HEK293 (cell line): Measurements from ENCODE around the gene DOCK8.
A peak's percentile ranks its signal among the peaks of the same experiment; 100 is the strongest.

Experiments
- ATF2 ChIP-seq: fragments of 450-650 bp; formaldehyde crosslinking; IDR thresholded peaks from 2 replicates; pipeline ENCODE4 v1.5.1; 2016; ENCODE audit warnings: missing biosample characterization, missing genetic modification characterization, low read depth
- EGR2 ChIP-seq: fragments of 450-650 bp; formaldehyde crosslinking; IDR thresholded peaks from 2 replicates; pipeline ENCODE4 v1.5.1; 2016; ENCODE audit warnings: low read depth, missing biosample characterization, missing genetic modification characterization
- FEZF1 ChIP-seq: fragments of 450-650 bp; formaldehyde crosslinking; IDR thresholded peaks from 2 replicates; pipeline ENCODE4 v1.5.1; 2016; ENCODE audit warnings: missing biosample characterization, missing genetic modification characterization
- GFI1B ChIP-seq: fragments of 450-650 bp; formaldehyde crosslinking; IDR thresholded peaks from 2 replicates; pipeline ENCODE4 v1.5.1; 2016; ENCODE audit warnings: missing biosample characterization, missing genetic modification characterization
- GLI2 ChIP-seq: fragments of 450-650 bp; formaldehyde crosslinking; IDR thresholded peaks from 2 replicates; pipeline ENCODE4; 2017; ENCODE audit warnings: missing biosample characterization, missing genetic modification characterization, low read depth, borderline replicate concordance
- HOXA7 ChIP-seq: sonication (generic); formaldehyde crosslinking; IDR thresholded peaks from 2 replicates; pipeline ENCODE4 v1.8.1; 2022; ENCODE audit warnings: missing genetic modification reagents, borderline replicate concordance
- HOXD13 ChIP-seq: sonication (generic); formaldehyde crosslinking; IDR thresholded peaks from 2 replicates; pipeline ENCODE4 v1.8.0; 2022; ENCODE audit warnings: missing genetic modification reagents, borderline replicate concordance
- IKZF3 ChIP-seq: fragments of 450-650 bp; IDR thresholded peaks from 2 replicates; pipeline ENCODE4 v1.5.0; 2018; ENCODE audit warnings: missing biosample characterization, mild to moderate bottlenecking, missing genetic modification characterization, moderate library complexity
- SETDB1 ChIP-seq: IDR thresholded peaks from one replicate; pipeline ENCODE4 v1.6.1; 2017; ENCODE audit warnings: mild to moderate bottlenecking, low read length, moderate library complexity, mixed read lengths; ENCODE audit not compliant: insufficient read length
- ZBTB20 ChIP-seq: fragments of 450-650 bp; formaldehyde crosslinking; IDR thresholded peaks from 2 replicates; pipeline ENCODE4 v1.5.1; 2016; ENCODE audit warnings: missing biosample characterization, missing genetic modification characterization
- ZBTB8A ChIP-seq: fragments of 450-650 bp; formaldehyde crosslinking; IDR thresholded peaks from 2 replicates; pipeline ENCODE4 v1.5.1; 2016; ENCODE audit warnings: missing biosample characterization, missing genetic modification characterization
- ZNF157 ChIP-seq: fragments of 450-650 bp; formaldehyde crosslinking; IDR thresholded peaks from 2 replicates; pipeline ENCODE4 v1.5.1; 2016; ENCODE audit warnings: missing biosample characterization, missing genetic modification characterization
- ZNF335 ChIP-seq: fragments of 450-650 bp; formaldehyde crosslinking; conservative IDR thresholded peaks from 2 replicates; pipeline ENCODE4 v1.5.1; 2016; ENCODE audit warnings: missing biosample characterization, missing genetic modification characterization
- ZNF350 ChIP-seq: fragments of 450-650 bp; formaldehyde crosslinking; IDR thresholded peaks from 2 replicates; pipeline ENCODE4 v1.5.0; 2017; ENCODE audit warnings: missing biosample characterization, mild to moderate bottlenecking, missing genetic modification characterization
- ZNF366 ChIP-seq: fragments of 450-650 bp; formaldehyde crosslinking; conservative IDR thresholded peaks from 2 replicates; pipeline ENCODE4 v1.5.1; 2016; ENCODE audit warnings: missing biosample characterization, missing genetic modification characterization
- ZNF423 ChIP-seq: fragments of 450-650 bp; formaldehyde crosslinking; IDR thresholded peaks from 2 replicates; pipeline ENCODE4 v1.5.1; 2016; ENCODE audit warnings: missing biosample characterization, missing genetic modification characterization
- ZNF48 ChIP-seq: fragments of 450-650 bp; formaldehyde crosslinking; IDR thresholded peaks from 2 replicates; pipeline ENCODE4 v1.5.1; 2016; ENCODE audit warnings: missing biosample characterization, missing genetic modification characterization
- ZNF510 ChIP-seq: fragments of 450-650 bp; formaldehyde crosslinking; IDR thresholded peaks from 2 replicates; pipeline ENCODE4 v1.5.1; 2018; ENCODE audit warnings: mild to moderate bottlenecking, missing genetic modification characterization, missing biosample characterization; ENCODE audit not compliant: insufficient replicate concordance
- ZNF521 ChIP-seq: fragments of 450-650 bp; formaldehyde crosslinking; IDR thresholded peaks from 2 replicates; pipeline ENCODE4 v1.5.1; 2017; ENCODE audit warnings: missing biosample characterization, mild to moderate bottlenecking, missing genetic modification characterization
- ZNF600 ChIP-seq: fragments of 450-650 bp; formaldehyde crosslinking; IDR thresholded peaks from 2 replicates; pipeline ENCODE4 v1.5.1; 2016; ENCODE audit warnings: missing biosample characterization, missing genetic modification characterization
- ZNF624 ChIP-seq: fragments of 450-650 bp; formaldehyde crosslinking; IDR thresholded peaks from 2 replicates; pipeline ENCODE4 v1.5.1; 2017; ENCODE audit warnings: missing biosample characterization, missing genetic modification characterization
- ZNF660 ChIP-seq: fragments of 450-650 bp; IDR thresholded peaks from 2 replicates; pipeline ENCODE4 v1.5.1; 2018; ENCODE audit warnings: missing biosample characterization, mild to moderate bottlenecking, missing genetic modification characterization
- ZNF670 ChIP-seq: fragments of 450-650 bp; formaldehyde crosslinking; IDR thresholded peaks from 2 replicates; pipeline ENCODE4 v1.5.1; 2016; ENCODE audit warnings: missing biosample characterization, missing genetic modification characterization, low read depth
- ZNF76 ChIP-seq: fragments of 450-650 bp; formaldehyde crosslinking; IDR thresholded peaks from 2 replicates; pipeline ENCODE4; 2016; ENCODE audit warnings: low read depth, missing biosample characterization, missing genetic modification characterization, borderline replicate concordance
- ZNF776 ChIP-seq: fragments of 450-650 bp; formaldehyde crosslinking; IDR thresholded peaks from 2 replicates; pipeline ENCODE4 v1.5.0; 2017; ENCODE audit warnings: missing biosample characterization, missing genetic modification characterization, borderline replicate concordance
- ZNF830 ChIP-seq: fragments of 450-650 bp; IDR thresholded peaks from 2 replicates; pipeline ENCODE4 v1.5.0; 2018; ENCODE audit warnings: missing biosample characterization, missing genetic modification characterization, low read depth, mild to moderate bottlenecking, moderate library complexity
- ZXDB ChIP-seq: fragments of 450-650 bp; formaldehyde crosslinking; IDR thresholded peaks from 2 replicates; pipeline ENCODE4 v1.5.1; 2016; ENCODE audit warnings: missing biosample characterization, missing genetic modification characterization
- TF ChIP-seq, protein P1 (sequence below): fragments of 450-650 bp; formaldehyde crosslinking; IDR thresholded peaks from 2 replicates; pipeline ENCODE4 v1.5.1; 2017; ENCODE audit warnings: missing biosample characterization, missing genetic modification characterization
- TF ChIP-seq, protein P2 (sequence below): fragments of 450-650 bp; formaldehyde crosslinking; IDR thresholded peaks from 2 replicates; pipeline ENCODE4 v1.5.1; 2016; ENCODE audit warnings: missing biosample characterization, missing genetic modification characterization
- TF ChIP-seq, protein P3 (sequence below): fragments of 450-650 bp; formaldehyde crosslinking; IDR thresholded peaks from 2 replicates; pipeline ENCODE4 v1.5.1; 2016; ENCODE audit warnings: missing biosample characterization, missing genetic modification characterization
- TF ChIP-seq, protein P4 (sequence below): fragments of 450-650 bp; formaldehyde crosslinking; IDR thresholded peaks from 2 replicates; pipeline ENCODE4 v1.5.0; 2017; ENCODE audit warnings: missing biosample characterization, missing genetic modification characterization, borderline replicate concordance

The DOCK8 gene

DNA sequence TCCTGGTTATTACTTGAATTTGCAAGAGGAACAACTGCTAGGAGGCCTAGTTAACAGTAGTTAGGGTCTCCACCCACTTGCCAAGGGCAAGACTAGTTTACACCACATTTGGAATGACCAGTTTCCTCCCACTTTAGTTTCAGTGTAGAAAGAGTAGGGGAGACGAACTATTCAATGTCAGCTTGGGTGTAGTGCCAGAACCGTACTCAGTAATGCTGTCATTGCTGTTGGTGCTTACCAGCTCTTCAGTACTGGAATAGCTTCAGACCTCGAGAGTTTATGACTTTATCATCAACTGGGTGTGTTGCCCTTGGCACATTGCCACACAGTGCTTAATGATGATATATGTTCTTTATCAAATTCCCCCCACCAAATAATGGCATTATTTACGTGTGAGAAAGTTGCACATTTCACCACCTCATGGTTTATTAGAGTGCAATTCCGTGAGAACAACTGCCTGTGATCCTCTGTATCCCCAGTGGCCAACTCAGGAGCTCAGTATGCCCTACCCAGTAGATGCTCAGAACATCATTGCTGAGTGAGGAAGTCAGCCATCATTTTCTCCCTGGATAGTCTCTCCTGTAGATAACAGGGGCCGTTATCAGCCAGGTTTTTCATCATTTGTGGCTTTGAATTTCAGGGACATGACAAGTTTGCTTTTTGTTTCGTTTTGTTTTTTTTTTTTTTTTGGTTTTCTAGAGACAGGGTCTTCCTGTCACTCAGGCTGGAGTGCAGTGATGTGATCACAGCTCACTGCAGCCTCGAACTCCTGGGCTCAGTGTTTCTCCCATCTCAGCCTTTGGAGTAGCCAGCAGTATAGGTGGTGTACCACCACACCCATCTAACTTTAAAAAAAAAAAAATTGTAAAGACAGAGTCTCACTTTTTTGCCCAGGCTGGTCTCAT is 67.3 kb downstream of the DOCK8 start (continued):
- TF ChIP-seq ZNF350 (tag by site-specific recombination), result 0 out of 2 replicates have a peak, but pooled peaks have one; percentile 36
- peak; percentile 87 for TF ChIP-seq ZNF660 (tag by site-specific recombination)
- TF ChIP-seq GFI1B, result no peak
- no peak for TF ChIP-seq HOXA7 (CRISPR knock-in tag)
- no peak for TF ChIP-seq ZNF48 (tag by site-specific recombination)
- TF ChIP-seq ZNF76 (tag by site-specific recombination), result no peak
- TF ChIP-seq, protein P1, sequence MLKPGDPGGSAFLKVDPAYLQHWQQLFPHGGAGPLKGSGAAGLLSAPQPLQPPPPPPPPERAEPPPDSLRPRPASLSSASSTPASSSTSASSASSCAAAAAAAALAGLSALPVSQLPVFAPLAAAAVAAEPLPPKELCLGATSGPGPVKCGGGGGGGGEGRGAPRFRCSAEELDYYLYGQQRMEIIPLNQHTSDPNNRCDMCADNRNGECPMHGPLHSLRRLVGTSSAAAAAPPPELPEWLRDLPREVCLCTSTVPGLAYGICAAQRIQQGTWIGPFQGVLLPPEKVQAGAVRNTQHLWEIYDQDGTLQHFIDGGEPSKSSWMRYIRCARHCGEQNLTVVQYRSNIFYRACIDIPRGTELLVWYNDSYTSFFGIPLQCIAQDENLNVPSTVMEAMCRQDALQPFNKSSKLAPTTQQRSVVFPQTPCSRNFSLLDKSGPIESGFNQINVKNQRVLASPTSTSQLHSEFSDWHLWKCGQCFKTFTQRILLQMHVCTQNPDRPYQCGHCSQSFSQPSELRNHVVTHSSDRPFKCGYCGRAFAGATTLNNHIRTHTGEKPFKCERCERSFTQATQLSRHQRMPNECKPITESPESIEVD (tag by site-specific recombination), result peak; percentile 70
- TF ChIP-seq IKZF3 (tag by site-specific recombination), result 0 out of 2 replicates have a peak, but pooled peaks have one; percentile 41
- TF ChIP-seq FEZF1 (tag by site-specific recombination), result peak; percentile 97
- TF ChIP-seq ATF2 (tag by site-specific recombination), result no peak
- TF ChIP-seq, protein P2, sequence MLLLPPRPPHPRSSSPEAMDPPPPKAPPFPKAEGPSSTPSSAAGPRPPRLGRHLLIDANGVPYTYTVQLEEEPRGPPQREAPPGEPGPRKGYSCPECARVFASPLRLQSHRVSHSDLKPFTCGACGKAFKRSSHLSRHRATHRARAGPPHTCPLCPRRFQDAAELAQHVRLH, result 0 out of 2 replicates have a peak, but pooled peaks have one; percentile 19
- peak; percentile 43; the same call in 1 of the 2 replicates for TF ChIP-seq ZNF776 (tag by site-specific recombination)
- 0 out of 2 replicates have a peak, but pooled peaks have one; percentile 13 for TF ChIP-seq ZBTB20
- TF ChIP-seq ZNF423 (tag by site-specific recombination), result peak; percentile 41; the same call in 1 of the 2 replicates
- TF ChIP-seq ZNF624 (tag by site-specific recombination), result no peak
- TF ChIP-seq ZNF510, result no peak
- TF ChIP-seq ZBTB8A, result peak; percentile 32; the same call in 1 of the 2 replicates
- TF ChIP-seq GLI2 (tag by site-specific recombination), result no peak
- TF ChIP-seq ZNF521 (tag by site-specific recombination), result no peak
- no peak for TF ChIP-seq ZNF830 (tag by site-specific recombination)
- no peak for TF ChIP-seq HOXD13 (CRISPR knock-in tag)
- TF ChIP-seq, protein P3, sequence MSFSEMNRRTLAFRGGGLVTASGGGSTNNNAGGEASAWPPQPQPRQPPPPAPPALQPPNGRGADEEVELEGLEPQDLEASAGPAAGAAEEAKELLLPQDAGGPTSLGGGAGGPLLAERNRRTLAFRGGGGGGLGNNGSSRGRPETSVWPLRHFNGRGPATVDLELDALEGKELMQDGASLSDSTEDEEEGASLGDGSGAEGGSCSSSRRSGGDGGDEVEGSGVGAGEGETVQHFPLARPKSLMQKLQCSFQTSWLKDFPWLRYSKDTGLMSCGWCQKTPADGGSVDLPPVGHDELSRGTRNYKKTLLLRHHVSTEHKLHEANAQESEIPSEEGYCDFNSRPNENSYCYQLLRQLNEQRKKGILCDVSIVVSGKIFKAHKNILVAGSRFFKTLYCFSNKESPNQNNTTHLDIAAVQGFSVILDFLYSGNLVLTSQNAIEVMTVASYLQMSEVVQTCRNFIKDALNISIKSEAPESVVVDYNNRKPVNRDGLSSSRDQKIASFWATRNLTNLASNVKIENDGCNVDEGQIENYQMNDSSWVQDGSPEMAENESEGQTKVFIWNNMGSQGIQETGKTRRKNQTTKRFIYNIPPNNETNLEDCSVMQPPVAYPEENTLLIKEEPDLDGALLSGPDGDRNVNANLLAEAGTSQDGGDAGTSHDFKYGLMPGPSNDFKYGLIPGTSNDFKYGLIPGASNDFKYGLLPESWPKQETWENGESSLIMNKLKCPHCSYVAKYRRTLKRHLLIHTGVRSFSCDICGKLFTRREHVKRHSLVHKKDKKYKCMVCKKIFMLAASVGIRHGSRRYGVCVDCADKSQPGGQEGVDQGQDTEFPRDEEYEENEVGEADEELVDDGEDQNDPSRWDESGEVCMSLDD (tag by site-specific recombination), result no peak
- TF ChIP-seq EGR2 (tag by site-specific recombination), result no peak
- TF ChIP-seq ZXDB (tag by site-specific recombination), result peak; percentile 72
- no peak for TF ChIP-seq ZNF157 (tag by site-specific recombination)
- no peak for TF ChIP-seq ZNF670 (tag by site-specific recombination)
- no peak for TF ChIP-seq SETDB1
- TF ChIP-seq, protein P4, sequence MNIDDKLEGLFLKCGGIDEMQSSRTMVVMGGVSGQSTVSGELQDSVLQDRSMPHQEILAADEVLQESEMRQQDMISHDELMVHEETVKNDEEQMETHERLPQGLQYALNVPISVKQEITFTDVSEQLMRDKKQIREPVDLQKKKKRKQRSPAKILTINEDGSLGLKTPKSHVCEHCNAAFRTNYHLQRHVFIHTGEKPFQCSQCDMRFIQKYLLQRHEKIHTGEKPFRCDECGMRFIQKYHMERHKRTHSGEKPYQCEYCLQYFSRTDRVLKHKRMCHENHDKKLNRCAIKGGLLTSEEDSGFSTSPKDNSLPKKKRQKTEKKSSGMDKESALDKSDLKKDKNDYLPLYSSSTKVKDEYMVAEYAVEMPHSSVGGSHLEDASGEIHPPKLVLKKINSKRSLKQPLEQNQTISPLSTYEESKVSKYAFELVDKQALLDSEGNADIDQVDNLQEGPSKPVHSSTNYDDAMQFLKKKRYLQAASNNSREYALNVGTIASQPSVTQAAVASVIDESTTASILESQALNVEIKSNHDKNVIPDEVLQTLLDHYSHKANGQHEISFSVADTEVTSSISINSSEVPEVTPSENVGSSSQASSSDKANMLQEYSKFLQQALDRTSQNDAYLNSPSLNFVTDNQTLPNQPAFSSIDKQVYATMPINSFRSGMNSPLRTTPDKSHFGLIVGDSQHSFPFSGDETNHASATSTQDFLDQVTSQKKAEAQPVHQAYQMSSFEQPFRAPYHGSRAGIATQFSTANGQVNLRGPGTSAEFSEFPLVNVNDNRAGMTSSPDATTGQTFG (tag by site-specific recombination), result no peak
- TF ChIP-seq ZNF366 (tag by site-specific recombination), result peak; percentile 34; the same call in 1 of the 2 replicates
- TF ChIP-seq ZNF600 (tag by site-specific recombination), result peak; percentile 68
- no peak for TF ChIP-seq ZNF335 (tag by site-specific recombination)
